Vagina (tissue), 2 donors: Measurements from ENCODE around the gene SLC24A3. TPM values are rescaled to one million over a fixed set of nuclear protein-coding genes. Genes with fewer than 3 reads are reported as not detected.

ENCODE experiments used
- DNase-seq, 2 donors: peaks; one replicate each; pipeline ENCODE4 v3.0.0-alpha.2; 2017; ENCODE audit errors: extremely low spot score in 2 of 2
- H3K27ac ChIP-seq: fragments of 200-600 bp; sonication (generic); one replicate; pipeline ENCODE4 v1.5.1; 2019
- H3K27me3 ChIP-seq: fragments of 200-600 bp; sonication (generic); one replicate; pipeline ENCODE4 v1.5.1; 2019
- H3K36me3 ChIP-seq, 2 donors: fragments of 200-600 bp; sonication (generic); one replicate each; pipeline ENCODE4 v1.5.1; 2017 to 2019
- H3K4me1 ChIP-seq: fragments of 200-600 bp; sonication (generic); one replicate; pipeline ENCODE4 v1.5.1; 2019
- H3K4me3 ChIP-seq, 2 donors: fragments of 200-600 bp; sonication (generic); 1 replicate in 1 of 2; 2 replicates in 1 of 2; pipeline ENCODE4 v1.5.1; 2016 to 2019
- H3K9me3 ChIP-seq: fragments of 200-600 bp; sonication (generic); one replicate; pipeline ENCODE4 v1.5.1; 2019
- CTCF ChIP-seq, 3 experiments: fragments of 450-650 bp in 2 of 3; fragments of 200-600 bp in 1 of 3; sonication (generic) in 1 of 3; IDR thresholded peaks; one replicate each; pipeline ENCODE4 v1.5.1; 2017 to 2019; ENCODE audit warnings: antibody characterized with exemption in 3 of 3, mild to moderate bottlenecking in 2 of 3, moderate library complexity in 2 of 3
- POLR2A ChIP-seq, 2 donors: fragments of 450-650 bp; IDR thresholded peaks; one replicate each; pipeline ENCODE4 v1.6.1; 2017; ENCODE audit warnings: antibody characterized with exemption in 2 of 2, mild to moderate bottlenecking in 2 of 2, moderate library complexity in 2 of 2
- POLR2AphosphoS5 ChIP-seq, 2 donors: sonication (generic); formaldehyde crosslinking; IDR thresholded peaks; one replicate each; pipeline ENCODE4 v1.9.0; 2017; ENCODE audit warnings: antibody characterized with exemption in 2 of 2, mild to moderate bottlenecking in 2 of 2, low read depth in 1 of 2; ENCODE audit not compliant: insufficient read depth in 1 of 2
- intact Hi-C: fragments of 100-400 bp; cut with DNase I; formaldehyde crosslinking; loops from one replicate; pipeline ENCODE4 v1.15.1; 2023
- total RNA-seq: library from RNA; depleted of rRNA; stranded (reverse); fragments of >200 nt; gene quantifications from one replicate; pipeline ENCODE4 v1.2.3, GENCODE V29; 2016

The SLC24A3 gene
- total RNA-seq, 1 donor from 2014 or later = 12.3 TPM

GRCh38 chr20:19501476-19502115, 289.2 kb downstream of the SLC24A3 start:
- TF ChIP-seq CTCF (IDR thresholded peaks at IDR 0.05) (no peak), POLR2A (IDR thresholded peaks at IDR 0.05) (no peak), POLR2AphosphoS5 (IDR thresholded peaks at IDR 0.05; ENCODE audit: insufficient read depth in 1 of 2, low read depth in 1 of 2) (no peak)
- intact Hi-C loops = no loop called here

GRCh38 chr20:19502169-19502568, 289.7 kb downstream of the SLC24A3 start:
- intact Hi-C loops = no loop called here

More at GRCh38 chr20:19501476-19502115, 289.2 kb downstream of the SLC24A3 start:
- no peaks in the 10 kb centered on the region for H3K4me1 ChIP-seq
- no peaks in the 10 kb centered on the region for H3K9me3 ChIP-seq
- H3K36me3 ChIP-seq = no peaks in the 10 kb centered on the region
- no peaks in the 10 kb centered on the region for H3K27me3 ChIP-seq
- no peak overlapping the region for H3K4me3 ChIP-seq
- no peak overlapping the region for H3K27ac ChIP-seq
- no peak for DNase-seq

DNA sequence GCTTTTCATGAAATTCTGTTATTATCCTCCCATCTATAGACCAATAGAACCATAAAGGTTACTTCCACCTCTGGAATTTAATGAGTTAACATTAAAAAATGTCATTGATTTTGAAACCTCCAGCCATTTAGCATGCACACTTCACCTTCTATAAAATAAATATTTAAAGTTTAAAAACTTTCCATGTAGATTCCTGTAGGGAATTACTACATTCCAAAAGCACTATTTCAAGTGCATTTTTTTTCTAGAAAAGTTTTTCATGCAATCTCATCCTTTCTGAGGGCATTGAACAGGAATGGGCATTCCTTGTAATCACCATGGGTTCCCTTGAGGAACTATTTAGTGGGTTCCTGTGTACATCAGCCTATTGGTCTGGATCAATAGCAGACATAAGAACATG, 291.8 kb downstream of the SLC24A3 start:
- intact Hi-C loops = no loop called here

More at GRCh38 chr20:19502169-19502568, 289.7 kb downstream of the SLC24A3 start:
- H3K27me3 ChIP-seq = no peaks in the 10 kb centered on the region
- no peak for DNase-seq
- no peak for TF ChIP-seq POLR2A (IDR thresholded peaks at IDR 0.05)
- TF ChIP-seq CTCF (IDR thresholded peaks at IDR 0.05) = no peak
- no peak for TF ChIP-seq POLR2AphosphoS5 (IDR thresholded peaks at IDR 0.05; ENCODE audit: insufficient read depth in 1 of 2, low read depth in 1 of 2)
- H3K9me3 ChIP-seq = no peaks in the 10 kb centered on the region
- H3K27ac ChIP-seq = no peak overlapping the region
- H3K4me1 ChIP-seq = no peaks in the 10 kb centered on the region
- no peaks in the 10 kb centered on the region for H3K36me3 ChIP-seq
- H3K4me3 ChIP-seq = no peak overlapping the region

DNA sequence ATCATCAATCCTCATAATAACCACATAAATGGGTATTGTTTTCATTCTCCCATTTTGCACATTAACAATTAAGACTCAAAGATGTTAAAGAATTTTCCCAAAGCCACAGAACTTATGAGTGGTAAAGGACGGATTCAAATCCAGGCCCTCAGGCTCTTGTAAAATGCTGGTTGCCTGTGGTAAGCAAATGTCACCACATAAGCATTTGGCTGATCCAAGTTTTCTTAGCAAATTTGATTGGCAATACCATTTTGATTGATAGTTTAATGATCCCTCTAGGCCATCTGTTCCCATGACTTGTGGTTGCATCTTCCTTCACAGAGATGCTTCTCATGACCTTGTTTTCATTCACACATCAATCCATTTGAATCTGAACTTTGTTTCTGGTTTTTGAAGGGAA, 293.6 kb downstream of the SLC24A3 start:
- no peaks in the 10 kb centered on the region for H3K4me1 ChIP-seq
- no peak overlapping the region for H3K4me3 ChIP-seq
- TF ChIP-seq CTCF (IDR thresholded peaks at IDR 0.05) (no peak), POLR2AphosphoS5 (IDR thresholded peaks at IDR 0.05; ENCODE audit: insufficient read depth in 1 of 2, low read depth in 1 of 2) (no peak), POLR2A (IDR thresholded peaks at IDR 0.05) (no peak)
- DNase-seq = no peak
- no peaks in the 10 kb centered on the region for H3K27me3 ChIP-seq
- intact Hi-C loops = no loop called here
- no peaks in the 10 kb centered on the region for H3K9me3 ChIP-seq
- H3K27ac ChIP-seq = no peak overlapping the region
- no peaks in the 10 kb centered on the region for H3K36me3 ChIP-seq

More for the DNA sequence above, 291.8 kb downstream of the SLC24A3 start:
- no peak overlapping the region for H3K4me3 ChIP-seq
- no peaks in the 10 kb centered on the region for H3K36me3 ChIP-seq
- H3K4me1 ChIP-seq = no peaks in the 10 kb centered on the region
- no peak for TF ChIP-seq CTCF (IDR thresholded peaks at IDR 0.05)
- no peak for TF ChIP-seq POLR2A (IDR thresholded peaks at IDR 0.05)
- no peak for TF ChIP-seq POLR2AphosphoS5 (IDR thresholded peaks at IDR 0.05; ENCODE audit: insufficient read depth in 1 of 2, low read depth in 1 of 2)
- no peak for DNase-seq
- H3K27me3 ChIP-seq = no peaks in the 10 kb centered on the region
- H3K9me3 ChIP-seq = no peaks in the 10 kb centered on the region
- no peak overlapping the region for H3K27ac ChIP-seq

- TF ChIP-seq CTCF (IDR thresholded peaks at IDR 0.05) = no peak
- TF ChIP-seq POLR2A (IDR thresholded peaks at IDR 0.05) = no peak
- no peak for TF ChIP-seq POLR2AphosphoS5 (IDR thresholded peaks at IDR 0.05; ENCODE audit: insufficient read depth in 1 of 2, low read depth in 1 of 2)
- Histone ChIP-seq H3K27ac (no peak overlapping the region), H3K36me3 (no peaks in the 10 kb centered on the region), H3K4me3 (no peak overlapping the region), H3K9me3 (no peaks in the 10 kb centered on the region), H3K4me1 (no peaks in the 10 kb centered on the region), H3K27me3 (no peaks in the 10 kb centered on the region)
- DNase-seq = no peak
- intact Hi-C loops = no loop called here
Observed at GRCh38 chr20:19508449-19508848, 296.0 kb downstream of the SLC24A3 start.
